Loucy (cell line): ENCODE measurements around the gene WDR6.

Experiments
- H2AFZ ChIP-seq: fragments of 200-600 bp; sonication (generic); 2 replicates; pipeline ENCODE4 v1.6.0; 2016; ENCODE audit warnings: antibody characterized with exemption, mild to moderate bottlenecking, low read length, moderate library complexity
- H3F3A ChIP-seq: fragments of 200-600 bp; 2 replicates; pipeline ENCODE4 v1.6.0; 2016; ENCODE audit warnings: antibody characterized with exemption, low read depth, mild to moderate bottlenecking
- H3K27me3 ChIP-seq: fragments of 200-600 bp; sonication (generic); 2 replicates; pipeline ENCODE4 v1.6.1; 2014; ENCODE audit warnings: low read length, mild to moderate bottlenecking; ENCODE audit not compliant: insufficient read depth, poor library complexity, severe bottlenecking
- H3K36me3 ChIP-seq: fragments of 200-600 bp; sonication (generic); 2 replicates; pipeline ENCODE4 v1.6.1; 2016; ENCODE audit warnings: low read length; ENCODE audit not compliant: insufficient read depth
- H3K4me1 ChIP-seq: fragments of 200-600 bp; sonication (generic); 2 replicates; pipeline ENCODE4 v1.5.1; 2014; ENCODE audit warnings: low read length, mild to moderate bottlenecking; ENCODE audit not compliant: insufficient read depth, poor library complexity, severe bottlenecking
- H3K4me2 ChIP-seq: fragments of 200-600 bp; sonication (generic); 2 replicates; pipeline ENCODE4 v1.6.0; 2014; ENCODE audit warnings: antibody characterized with exemption, low read length, low read depth, mild to moderate bottlenecking; ENCODE audit not compliant: poor library complexity, severe bottlenecking
- H3K4me3 ChIP-seq: fragments of 200-600 bp; sonication (generic); 2 replicates; pipeline ENCODE4 v1.5.1; 2014; ENCODE audit warnings: low read length, mild to moderate bottlenecking, mixed read lengths; ENCODE audit not compliant: poor library complexity, severe bottlenecking
- H3K79me2 ChIP-seq: fragments of 200-600 bp; sonication (generic); 2 replicates; pipeline ENCODE4 v1.6.1; 2014; ENCODE audit warnings: low read length; ENCODE audit not compliant: insufficient read depth
- H3K9ac ChIP-seq: fragments of 200-600 bp; sonication (generic); 2 replicates; pipeline ENCODE4 v1.6.0; 2014; ENCODE audit warnings: mild to moderate bottlenecking, low read depth, low read length, moderate library complexity; ENCODE audit not compliant: poor library complexity, severe bottlenecking
- H3K9me2 ChIP-seq: fragments of 200-600 bp; sonication (generic); replicated peaks from 2 replicates; pipeline ENCODE4 v1.6.1; 2016; ENCODE audit warnings: low read depth, low read length, mixed read lengths
- H3K9me3 ChIP-seq: fragments of 200-600 bp; sonication (generic); 2 replicates; pipeline ENCODE4 v1.6.1; 2014; ENCODE audit warnings: mild to moderate bottlenecking, antibody characterized with exemption, low read length, low read depth; ENCODE audit not compliant: insufficient read depth
- H4K20me1 ChIP-seq: fragments of 200-600 bp; sonication (generic); 2 replicates; pipeline ENCODE4 v1.6.0; 2014; ENCODE audit warnings: antibody characterized with exemption, low read length, mild to moderate bottlenecking; ENCODE audit not compliant: insufficient read depth, poor library complexity, severe bottlenecking
- CTCF ChIP-seq: fragments of 200-600 bp; sonication (generic); conservative IDR thresholded peaks from 2 replicates; pipeline ENCODE4 v1.5.1; 2014; ENCODE audit warnings: mild to moderate bottlenecking, antibody characterized with exemption, low read length
- EZH2phosphoT487 ChIP-seq: fragments of 200-600 bp; IDR thresholded peaks from 2 replicates; pipeline ENCODE4 v1.6.1; 2018; ENCODE audit warnings: antibody characterized with exemption, mild to moderate bottlenecking, moderate library complexity, borderline replicate concordance

Gene WDR6

DNA sequence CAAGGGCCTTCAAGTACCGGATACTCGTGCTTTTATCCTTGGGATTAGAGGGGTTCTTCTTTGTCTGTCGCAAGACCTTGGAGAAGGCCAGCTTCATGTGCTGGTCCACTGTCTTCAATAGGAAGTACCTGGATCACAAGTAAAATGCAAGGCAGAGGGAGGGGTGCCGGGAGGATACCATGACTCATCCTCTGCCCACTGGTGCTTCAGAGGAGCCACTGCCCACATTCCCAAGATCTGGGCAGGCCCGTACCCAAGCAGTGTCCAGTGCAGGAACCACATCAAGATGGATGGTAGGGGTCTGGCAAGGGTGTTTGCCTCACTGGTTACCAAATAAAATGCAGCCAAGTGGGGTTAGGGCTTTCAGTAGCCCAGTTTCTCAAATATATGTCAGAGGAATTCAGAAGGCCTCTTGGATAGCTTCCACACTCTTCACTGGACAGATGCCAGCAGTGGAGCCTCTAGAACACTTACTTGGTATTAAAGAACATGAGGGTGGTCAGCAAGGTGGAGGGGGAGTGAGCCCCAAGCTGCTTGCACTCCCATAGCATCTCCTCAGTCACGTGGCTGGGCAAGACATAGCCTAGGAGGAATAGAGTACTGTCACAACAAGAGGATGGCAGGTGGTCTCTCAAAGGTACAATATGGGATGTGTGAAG is 25.6 kb downstream of the WDR6 start:
- Histone ChIP-seq H3K9me2 (no peaks in the 10 kb centered on the region), H3K9ac (no peak overlapping the region), H2AFZ (no peak overlapping the region), H3K4me2 (no peak overlapping the region), H3K36me3 (peaks cover 70% of the 10 kb centered on the region), H3F3A (no peaks in the 10 kb centered on the region), H3K4me1 (peaks cover 15% of the 10 kb centered on the region), H3K9me3 (no peaks in the 10 kb centered on the region), H3K4me3 (no peak overlapping the region), H3K79me2 (peaks cover 14% of the 10 kb centered on the region), H4K20me1 (no peaks in the 10 kb centered on the region), H3K27me3 (no peaks in the 10 kb centered on the region)
- TF ChIP-seq CTCF (no peak), EZH2phosphoT487 (no peak)

- TF ChIP-seq EZH2phosphoT487 (no peak), CTCF (no peak)
- H2AFZ ChIP-seq: no peak overlapping the region
- H3F3A ChIP-seq: no peaks in the 10 kb centered on the region
- H3K9ac ChIP-seq: no peak overlapping the region
- no peaks in the 10 kb centered on the region for H3K4me1 ChIP-seq
- H3K4me2 ChIP-seq: no peak overlapping the region
- H3K27me3 ChIP-seq: no peaks in the 10 kb centered on the region
- H4K20me1 ChIP-seq: no peaks in the 10 kb centered on the region
- H3K9me2 ChIP-seq: no peaks in the 10 kb centered on the region
- no peaks in the 10 kb centered on the region for H3K9me3 ChIP-seq
- peaks cover 67% of the 10 kb centered on the region for H3K36me3 ChIP-seq
- no peak overlapping the region for H3K4me3 ChIP-seq
- H3K79me2 ChIP-seq: no peaks in the 10 kb centered on the region
These were observed 27.5 kb downstream of the WDR6 start for GRCh38 chr3:49034650-49035049.

- no peak overlapping the region for H3K9ac ChIP-seq
- no peaks in the 10 kb centered on the region for H3K79me2 ChIP-seq
- H4K20me1 ChIP-seq: no peaks in the 10 kb centered on the region
- H2AFZ ChIP-seq: no peak overlapping the region
- no peaks in the 10 kb centered on the region for H3K27me3 ChIP-seq
- no peak overlapping the region for H3K4me3 ChIP-seq
- TF ChIP-seq CTCF (no peak), EZH2phosphoT487 (no peak)
- H3K9me2 ChIP-seq: no peaks in the 10 kb centered on the region
- no peaks in the 10 kb centered on the region for H3K4me1 ChIP-seq
- H3K9me3 ChIP-seq: no peaks in the 10 kb centered on the region
- H3F3A ChIP-seq: no peaks in the 10 kb centered on the region
- H3K36me3 ChIP-seq: peaks cover 65% of the 10 kb centered on the region
- no peak overlapping the region for H3K4me2 ChIP-seq
These were observed 28.1 kb downstream of the WDR6 start for GRCh38 chr3:49035281-49035680.
